RWPE2 (cell line): Measurements from ENCODE around the gene MAGEB2.
"Not testable (repeated sequence)": the region's sequence is repeated elsewhere in the genome, so short reads cannot be mapped to it uniquely, and the experiment has no call there.

Source experiments
- ATAC-seq: fragments of 200-7000 bp; cut with Tn5 transposase; 3 replicates; pipeline ENCODE4 v1.9.1; 2021; ENCODE audit warnings: low read depth
- DNase-seq: peaks from one replicate; pipeline ENCODE4 v3.0.0-alpha.2; 2020; ENCODE audit warnings: low spot score
- H3K27ac ChIP-seq: fragments of 450-650 bp; 2 replicates; pipeline ENCODE4 v1.5.1; 2017; ENCODE audit warnings: mild to moderate bottlenecking; ENCODE audit not compliant: poor library complexity, severe bottlenecking
- H3K27me3 ChIP-seq: fragments of 250-450 bp; sonication (Bioruptor Pico); 2 replicates; pipeline ENCODE4 v1.5.1; 2021; ENCODE audit warnings: mild to moderate bottlenecking, moderate library complexity; ENCODE audit not compliant: insufficient read depth, poor library complexity, severe bottlenecking
- H3K36me3 ChIP-seq: fragments of 250-450 bp; sonication (Bioruptor Pico); 2 replicates; pipeline ENCODE4 v1.5.1; 2020; ENCODE audit warnings: low read depth, mild to moderate bottlenecking, moderate library complexity
- H3K4me1 ChIP-seq: fragments of 250-450 bp; sonication (Bioruptor Pico); 2 replicates; pipeline ENCODE4 v1.5.1; 2021; ENCODE audit warnings: mild to moderate bottlenecking, moderate library complexity; ENCODE audit not compliant: insufficient read depth, poor library complexity, severe bottlenecking
- H3K4me3 ChIP-seq: fragments of 250-450 bp; sonication (Bioruptor Pico); 2 replicates; pipeline ENCODE4 v1.5.1; 2021; ENCODE audit warnings: mild to moderate bottlenecking, moderate library complexity; ENCODE audit not compliant: severe bottlenecking
- H3K9me3 ChIP-seq: fragments of 250-450 bp; sonication (Bioruptor Pico); 2 replicates; pipeline ENCODE4 v1.5.1; 2021; ENCODE audit warnings: mild to moderate bottlenecking, moderate library complexity; ENCODE audit not compliant: severe bottlenecking
- TF ChIP-seq, protein P1 (sequence below): fragments of 450-650 bp; IDR thresholded peaks from one replicate; pipeline ENCODE4 v1.5.1; 2017; ENCODE audit warnings: mild to moderate bottlenecking, moderate library complexity; ENCODE audit not compliant: poor library complexity, severe bottlenecking

The MAGEB2 gene, protein sequence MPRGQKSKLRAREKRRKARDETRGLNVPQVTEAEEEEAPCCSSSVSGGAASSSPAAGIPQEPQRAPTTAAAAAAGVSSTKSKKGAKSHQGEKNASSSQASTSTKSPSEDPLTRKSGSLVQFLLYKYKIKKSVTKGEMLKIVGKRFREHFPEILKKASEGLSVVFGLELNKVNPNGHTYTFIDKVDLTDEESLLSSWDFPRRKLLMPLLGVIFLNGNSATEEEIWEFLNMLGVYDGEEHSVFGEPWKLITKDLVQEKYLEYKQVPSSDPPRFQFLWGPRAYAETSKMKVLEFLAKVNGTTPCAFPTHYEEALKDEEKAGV

DNA sequence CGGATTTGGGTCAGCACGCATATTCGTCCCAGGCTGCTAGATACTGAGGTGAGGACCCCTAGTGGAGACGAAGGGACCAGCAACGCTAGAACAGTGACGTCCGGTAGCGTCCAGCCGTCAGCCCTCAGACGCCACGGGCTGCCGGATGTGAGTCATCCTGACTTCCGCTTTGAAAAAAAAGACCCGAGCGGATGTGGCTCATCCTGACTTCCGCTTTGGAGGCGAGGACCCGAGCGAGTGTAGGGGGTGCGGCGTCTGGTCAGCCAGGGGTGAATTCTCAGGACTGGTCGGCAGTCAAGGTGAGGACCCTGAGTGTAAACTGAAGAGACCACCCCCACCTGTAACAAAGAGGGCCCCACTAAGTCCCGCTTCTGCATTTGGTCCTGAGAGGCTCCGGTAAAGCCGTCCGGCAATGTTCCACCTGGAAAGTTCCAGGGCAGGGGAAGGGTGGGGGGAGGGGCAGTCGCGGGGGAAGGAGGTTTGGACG is at the start of gene MAGEB2:
Gene MAGEB2, plus strand, starts transcription at position 207 of the 487 bp plus-strand sequence. CDS start 3,018 bp downstream, outside the sequence.
- no peak within 1 kb of the TSS for H3K4me3 ChIP-seq
- H3K27me3 ChIP-seq, result no peaks in the 10 kb centered on the region
- no peak for DNase-seq
- no peaks in the 10 kb centered on the region for H3K36me3 ChIP-seq
- TF ChIP-seq, protein P1, sequence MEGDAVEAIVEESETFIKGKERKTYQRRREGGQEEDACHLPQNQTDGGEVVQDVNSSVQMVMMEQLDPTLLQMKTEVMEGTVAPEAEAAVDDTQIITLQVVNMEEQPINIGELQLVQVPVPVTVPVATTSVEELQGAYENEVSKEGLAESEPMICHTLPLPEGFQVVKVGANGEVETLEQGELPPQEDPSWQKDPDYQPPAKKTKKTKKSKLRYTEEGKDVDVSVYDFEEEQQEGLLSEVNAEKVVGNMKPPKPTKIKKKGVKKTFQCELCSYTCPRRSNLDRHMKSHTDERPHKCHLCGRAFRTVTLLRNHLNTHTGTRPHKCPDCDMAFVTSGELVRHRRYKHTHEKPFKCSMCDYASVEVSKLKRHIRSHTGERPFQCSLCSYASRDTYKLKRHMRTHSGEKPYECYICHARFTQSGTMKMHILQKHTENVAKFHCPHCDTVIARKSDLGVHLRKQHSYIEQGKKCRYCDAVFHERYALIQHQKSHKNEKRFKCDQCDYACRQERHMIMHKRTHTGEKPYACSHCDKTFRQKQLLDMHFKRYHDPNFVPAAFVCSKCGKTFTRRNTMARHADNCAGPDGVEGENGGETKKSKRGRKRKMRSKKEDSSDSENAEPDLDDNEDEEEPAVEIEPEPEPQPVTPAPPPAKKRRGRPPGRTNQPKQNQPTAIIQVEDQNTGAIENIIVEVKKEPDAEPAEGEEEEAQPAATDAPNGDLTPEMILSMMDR, result no peak
- H3K9me3 ChIP-seq, result no peaks in the 10 kb centered on the region
- no peak within 1 kb of the TSS for H3K27ac ChIP-seq
- no peaks in the 10 kb centered on the region for H3K4me1 ChIP-seq
- ATAC-seq, result no peak

DNA sequence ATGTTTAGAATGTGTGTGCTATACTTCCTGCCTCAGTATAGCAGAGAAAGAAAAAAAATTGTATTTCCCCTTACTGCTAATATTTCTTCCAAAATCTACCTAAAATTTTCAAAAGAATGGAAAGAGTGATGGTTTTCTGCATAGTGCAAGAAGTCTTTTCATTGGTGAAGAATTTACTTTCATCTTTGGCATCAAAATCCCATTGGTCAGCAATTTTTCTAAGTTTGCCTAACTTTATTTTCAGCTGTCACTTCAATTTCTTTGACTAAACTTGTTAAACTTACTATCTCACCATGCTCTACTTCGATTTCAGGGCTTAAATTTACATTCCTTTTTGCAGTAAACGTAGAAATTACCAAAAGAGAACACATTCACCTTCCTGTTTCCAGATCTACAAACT is 44.5 kb upstream of the MAGEB2 start:
- DNase-seq (no peak), ATAC-seq (no peak)
- Histone ChIP-seq H3K36me3 (no peaks in the 10 kb centered on the region), H3K4me3 (no peak overlapping the region), H3K27me3 (no peaks in the 10 kb centered on the region), H3K9me3 (no peaks in the 10 kb centered on the region), H3K4me1 (no peaks in the 10 kb centered on the region), H3K27ac (no peak overlapping the region)
- TF ChIP-seq, protein P1, result no peak

DNA sequence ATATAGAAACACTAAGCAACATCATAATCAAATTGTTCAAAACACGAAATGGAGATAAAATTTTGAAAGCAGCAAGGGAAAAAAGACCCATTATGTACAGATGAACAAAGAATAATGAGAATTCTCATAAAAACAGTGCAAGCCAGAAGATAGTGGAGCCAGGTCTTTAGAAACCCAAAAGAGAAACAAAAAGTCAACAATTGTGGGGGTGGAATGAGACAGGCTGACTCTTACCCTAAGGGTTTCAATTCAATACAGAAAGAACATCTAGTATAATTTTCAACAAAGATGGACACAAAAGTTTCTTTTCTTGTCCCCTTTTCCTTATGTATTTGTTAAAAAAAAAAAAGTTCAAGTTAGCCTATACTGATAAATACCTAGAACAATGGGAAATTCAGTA is 34.0 kb upstream of the MAGEB2 start:
- no peak overlapping the region for H3K4me3 ChIP-seq
- no peak for DNase-seq
- no peaks in the 10 kb centered on the region for H3K4me1 ChIP-seq
- no peaks in the 10 kb centered on the region for H3K9me3 ChIP-seq
- H3K27ac ChIP-seq, result no peak overlapping the region
- no peak for ATAC-seq
- H3K27me3 ChIP-seq, result no peaks in the 10 kb centered on the region
- TF ChIP-seq, protein P1, result no peak
- H3K36me3 ChIP-seq, result no peaks in the 10 kb centered on the region

DNA sequence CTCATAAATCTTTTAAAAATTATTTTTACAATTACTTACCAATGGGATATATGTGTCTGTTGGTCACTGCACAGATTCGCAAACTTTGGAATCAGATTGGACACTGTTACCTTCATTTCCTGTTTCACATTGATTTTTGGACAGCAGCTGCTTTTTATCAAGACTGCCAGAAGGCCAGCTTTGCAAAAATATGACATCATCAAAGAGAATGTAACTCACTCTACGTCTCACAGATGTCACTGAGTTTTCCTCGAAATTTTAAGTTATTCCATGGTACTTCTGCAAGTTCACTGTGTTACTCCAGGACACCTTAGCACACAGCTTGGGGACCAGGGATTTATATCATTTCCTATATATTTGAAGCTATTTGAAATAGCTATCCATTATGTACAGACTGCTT is 31.8 kb upstream of the MAGEB2 start:
- Histone ChIP-seq H3K4me3 (no peak overlapping the region), H3K9me3 (no peaks in the 10 kb centered on the region), H3K4me1 (no peaks in the 10 kb centered on the region), H3K36me3 (no peaks in the 10 kb centered on the region), H3K27me3 (no peaks in the 10 kb centered on the region), H3K27ac (no peak overlapping the region)
- TF ChIP-seq, protein P1, result no peak
- no peak for DNase-seq
- no peak for ATAC-seq

DNA sequence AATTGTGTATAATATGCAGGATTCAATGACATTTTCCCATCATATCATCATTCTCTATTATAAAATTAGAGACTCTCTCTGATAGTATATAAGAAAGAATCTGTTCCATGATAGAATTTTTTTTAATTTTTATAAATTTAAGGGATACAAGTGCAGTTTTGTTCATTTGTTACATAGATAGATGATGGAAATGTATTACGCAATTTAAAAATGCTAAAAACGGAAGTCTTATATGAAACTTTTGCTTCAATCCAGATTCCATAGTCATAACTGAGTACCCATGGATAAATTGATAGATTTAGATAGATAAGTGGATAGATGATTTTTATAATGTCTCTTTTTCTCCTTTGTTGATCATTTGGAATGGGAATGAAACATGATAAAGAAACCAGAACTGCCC is 24.9 kb upstream of the MAGEB2 start:
- no peak overlapping the region for H3K4me3 ChIP-seq

DNA sequence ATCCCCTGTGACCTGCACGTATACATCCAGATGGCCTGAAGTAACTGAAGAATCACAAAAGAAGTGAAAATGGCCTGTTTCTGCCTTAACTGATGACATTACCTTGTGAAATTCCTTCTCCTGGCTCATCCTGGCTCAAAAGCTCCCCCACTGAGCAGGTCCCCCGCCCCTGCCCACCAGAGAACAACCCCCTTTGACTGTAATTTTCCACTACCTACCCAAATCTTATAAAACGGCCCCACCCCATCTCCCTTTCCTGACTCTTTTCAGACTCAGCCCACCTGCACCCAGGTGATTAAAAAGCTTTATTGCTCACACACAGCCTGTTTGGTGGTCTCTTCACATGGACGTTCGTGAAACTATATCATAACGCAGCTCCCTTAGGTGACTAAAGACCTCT is 21.5 kb upstream of the MAGEB2 start:
- not testable (repeated sequence) for ATAC-seq, DNase-seq, H3K4me3 ChIP-seq, H3K27ac ChIP-seq, H3K36me3 ChIP-seq, H3K27me3 ChIP-seq, H3K4me1 ChIP-seq, H3K9me3 ChIP-seq

More for the DNA sequence above, 24.9 kb upstream of the MAGEB2 start:
- no peak for ATAC-seq
- H3K9me3 ChIP-seq, result no peaks in the 10 kb centered on the region
- H3K27me3 ChIP-seq, result no peaks in the 10 kb centered on the region
- no peaks in the 10 kb centered on the region for H3K36me3 ChIP-seq
- H3K27ac ChIP-seq, result no peak overlapping the region
- DNase-seq, result no peak
- no peaks in the 10 kb centered on the region for H3K4me1 ChIP-seq
- TF ChIP-seq, protein P1, result no peak
